HG03196 (cell line): ENCODE measurements around the gene PDE6H.

Experiments used
- ATAC-seq: cut with Tn5 transposase; IDR thresholded peaks from one replicate; pipeline ENCODE4 v1.9.1; 2021; ENCODE audit not compliant: unreplicated experiment

Gene PDE6H

GRCh38 chr12:14968478-14968877 is 4.4 kb upstream of the PDE6H start:
- ATAC-seq, result no peak

DNA sequence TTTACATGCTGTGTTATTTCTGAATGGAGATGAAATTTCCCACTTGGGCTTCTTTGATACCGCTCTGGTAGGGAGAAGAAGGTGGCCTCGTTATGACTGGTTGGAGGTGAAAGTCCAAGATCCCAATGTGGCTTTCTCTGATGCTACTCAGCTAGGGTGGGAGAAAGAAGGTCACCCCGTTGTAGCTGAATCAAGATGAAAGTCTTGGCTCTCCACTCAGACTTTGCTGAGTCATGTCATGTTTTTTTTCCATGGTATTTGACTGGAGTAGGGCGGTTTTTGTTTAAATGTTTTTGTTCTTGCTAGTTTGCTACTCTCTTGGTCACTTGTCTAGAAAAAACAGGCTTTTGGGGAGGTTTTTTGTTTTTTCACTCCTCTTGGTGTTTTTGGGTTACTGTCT is 2.4 kb upstream of the PDE6H start:
- ATAC-seq, result no peak

DNA sequence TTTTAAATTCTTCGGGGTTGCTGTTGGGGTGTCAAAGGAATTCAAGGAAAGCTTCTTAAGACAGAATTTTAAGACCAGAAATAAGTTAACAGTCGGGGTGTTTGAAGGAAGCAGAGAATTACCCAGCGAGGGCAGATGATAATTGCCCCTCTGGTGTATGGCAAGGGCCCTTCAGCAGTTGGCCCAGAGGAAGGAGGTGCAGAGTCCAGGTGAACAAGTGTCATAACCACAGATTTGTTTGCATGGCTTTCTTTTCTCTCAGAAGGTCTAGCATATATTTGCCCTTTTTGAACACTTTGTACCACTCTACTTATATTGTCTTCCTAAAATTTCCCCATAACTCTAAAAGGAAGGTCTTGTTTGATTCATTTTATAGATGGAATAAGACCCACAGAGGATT is 1.8 kb downstream of the PDE6H start:
- ATAC-seq, result no peak

DNA sequence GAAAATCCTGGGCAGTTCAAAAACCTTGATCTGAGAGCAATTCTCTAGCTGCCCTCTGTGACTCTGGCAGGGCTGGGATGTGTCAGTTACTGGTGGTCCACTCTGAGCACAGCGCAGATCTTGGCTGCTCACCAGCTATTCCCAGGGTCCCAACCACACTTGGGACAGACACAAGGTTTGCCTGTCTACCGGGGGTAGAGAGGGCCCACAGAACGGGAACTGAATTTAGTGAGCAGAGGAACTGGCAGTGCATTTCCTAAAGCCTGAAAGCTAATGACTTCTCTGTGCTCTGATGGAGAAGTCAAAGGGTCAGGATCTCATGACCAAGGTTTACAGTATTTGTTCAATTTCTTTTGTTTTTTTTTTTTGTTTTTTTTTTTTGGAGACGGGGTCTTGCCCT is 2.6 kb downstream of the PDE6H start:
- ATAC-seq, result no peak

GRCh38 chr12:14976658-14977057 is 3.8 kb downstream of the PDE6H start:
- ATAC-seq, result no peak

GRCh38 chr12:14979468-14979867 is 6.6 kb downstream of the PDE6H start:
- no peak for ATAC-seq

- ATAC-seq, result no peak
These were observed 8.2 kb downstream of the PDE6H start for GRCh38 chr12:14981049-14981448.

- no peak for ATAC-seq
These were observed 9.7 kb downstream of the PDE6H start for GRCh38 chr12:14982562-14982961.

GRCh38 chr12:14982991-14983390 is 10.1 kb downstream of the PDE6H start:
- no peak for ATAC-seq

DNA sequence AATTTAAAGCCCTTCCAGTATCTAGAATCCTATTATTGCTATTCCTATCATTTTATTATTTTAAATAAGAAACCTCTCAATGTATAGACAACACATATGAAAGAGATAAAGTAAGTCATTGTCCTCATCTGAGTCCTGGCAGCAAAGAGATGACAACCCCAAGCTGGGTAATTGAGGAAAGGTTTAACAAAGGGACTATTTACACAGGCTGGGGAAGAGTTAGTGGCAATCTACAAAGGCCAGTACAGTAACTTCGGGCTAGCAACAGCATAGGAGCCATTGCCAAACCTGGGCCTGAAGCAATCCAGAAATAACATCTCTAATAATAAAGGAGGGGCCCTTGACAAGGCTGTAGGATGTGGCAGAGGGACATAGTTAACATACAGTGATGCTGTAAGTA is 11.2 kb downstream of the PDE6H start:
- ATAC-seq, result no peak

- ATAC-seq, result no peak
These were observed 12.0 kb downstream of the PDE6H start for GRCh38 chr12:14984766-14985285.

DNA sequence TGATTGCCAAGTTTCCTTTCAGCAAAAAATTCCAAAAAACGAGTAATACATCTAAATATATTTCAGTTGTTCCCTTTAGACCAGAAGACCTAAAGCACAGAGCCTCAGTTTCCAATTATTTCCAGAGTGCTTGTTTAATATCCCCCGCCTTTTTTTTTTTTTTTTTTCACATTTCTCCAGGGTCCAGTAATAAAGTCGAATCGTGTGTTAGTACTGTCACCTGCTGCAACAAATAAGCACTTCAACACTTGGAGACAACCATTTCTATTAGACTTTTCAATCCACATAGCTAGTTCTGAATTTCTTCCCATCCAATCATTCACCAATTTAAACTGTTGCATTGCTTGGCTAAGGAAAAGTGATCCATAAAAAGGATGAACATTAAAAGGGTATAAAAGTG is 13.6 kb downstream of the PDE6H start:
- ATAC-seq, result no peak

- no peak for ATAC-seq
These were observed 15.2 kb downstream of the PDE6H start for GRCh38 chr12:14988035-14988434.

- no peak for ATAC-seq
These were observed 16.9 kb downstream of the PDE6H start for GRCh38 chr12:14989790-14990189.

GRCh38 chr12:14991069-14991468 is 18.2 kb downstream of the PDE6H start:
- no peak for ATAC-seq

DNA sequence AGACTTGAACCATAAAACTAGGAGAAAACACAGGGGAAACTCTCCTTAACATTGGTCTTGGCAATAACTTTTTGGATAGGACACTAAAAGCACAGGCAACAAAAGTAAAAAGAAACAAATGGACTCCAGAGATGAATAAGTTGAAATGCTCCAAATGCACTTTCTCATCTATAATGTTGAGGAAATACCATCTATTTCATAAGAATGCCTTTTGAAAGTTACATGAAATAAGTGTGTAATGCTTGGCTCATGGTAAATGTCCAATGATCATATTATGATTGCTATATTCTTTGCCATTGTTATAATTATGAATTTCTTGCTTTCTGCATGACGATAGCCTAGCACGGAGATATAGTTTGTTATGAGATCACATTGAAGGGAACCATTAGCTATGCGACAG is 19.8 kb downstream of the PDE6H start:
- ATAC-seq, result no peak

DNA sequence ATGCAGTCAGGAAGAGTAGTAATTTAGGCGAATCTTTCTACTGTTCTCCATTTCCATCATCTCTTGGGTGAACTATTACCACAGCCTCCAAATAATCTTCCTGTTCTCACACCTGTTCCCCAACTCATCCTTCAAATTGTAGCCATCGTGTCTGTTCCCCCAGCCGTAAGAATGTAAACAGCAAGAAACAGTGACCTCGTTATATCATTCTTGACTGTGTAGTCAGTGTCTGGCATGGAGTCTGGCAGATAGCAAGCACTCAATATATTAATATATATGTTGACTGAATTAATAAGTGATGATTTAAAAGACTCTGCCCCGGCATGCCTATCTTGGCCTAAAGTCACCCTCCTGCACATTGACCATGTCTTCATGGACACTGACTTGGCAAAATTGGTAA is 20.3 kb downstream of the PDE6H start:
- no peak for ATAC-seq

- ATAC-seq, result no peak
These were observed 20.9 kb downstream of the PDE6H start for GRCh38 chr12:14993537-14994266.

GRCh38 chr12:14994610-14995009 is 21.8 kb downstream of the PDE6H start:
- no peak for ATAC-seq

DNA sequence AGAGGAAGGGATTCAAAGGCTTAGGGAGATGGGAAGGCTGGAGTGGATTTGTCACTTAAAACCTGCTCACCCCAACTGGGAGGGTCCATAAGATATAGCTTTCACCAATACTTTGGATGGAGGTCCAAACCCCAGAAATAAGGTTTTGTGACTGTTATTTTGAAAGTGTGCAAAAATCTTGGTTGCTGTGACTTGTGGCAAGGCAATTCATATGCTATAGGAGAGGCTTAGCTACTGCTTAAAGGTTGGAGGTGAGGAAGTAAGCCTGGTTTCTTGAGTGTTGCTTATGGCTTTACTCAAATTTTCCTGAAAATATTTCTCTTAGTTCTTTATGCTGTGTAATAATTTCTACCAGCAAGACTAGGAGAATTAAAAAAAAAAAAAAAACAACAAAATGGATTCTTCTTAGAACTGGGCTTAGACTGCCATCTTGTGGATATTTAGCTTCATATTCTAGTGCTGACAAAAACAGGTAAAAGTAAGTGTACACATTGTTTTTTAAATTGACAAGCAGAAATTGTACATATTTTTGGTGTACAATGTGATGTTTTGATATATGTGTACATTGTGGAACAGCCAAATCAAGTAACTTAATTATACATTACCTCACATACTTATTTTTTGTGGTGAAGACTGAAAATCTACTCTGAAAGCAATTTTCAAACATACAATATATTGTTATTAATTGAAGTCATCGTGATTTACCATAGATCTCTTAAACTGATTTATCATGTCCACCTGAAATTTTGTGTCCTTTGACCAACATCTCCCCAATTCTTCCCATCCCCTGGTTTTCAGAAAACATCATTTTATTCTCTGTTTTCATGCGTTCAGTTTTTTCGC is 23.0 kb downstream of the PDE6H start:
- no peak for ATAC-seq

GRCh38 chr12:14997998-14998397 is 25.2 kb downstream of the PDE6H start:
- no peak for ATAC-seq

DNA sequence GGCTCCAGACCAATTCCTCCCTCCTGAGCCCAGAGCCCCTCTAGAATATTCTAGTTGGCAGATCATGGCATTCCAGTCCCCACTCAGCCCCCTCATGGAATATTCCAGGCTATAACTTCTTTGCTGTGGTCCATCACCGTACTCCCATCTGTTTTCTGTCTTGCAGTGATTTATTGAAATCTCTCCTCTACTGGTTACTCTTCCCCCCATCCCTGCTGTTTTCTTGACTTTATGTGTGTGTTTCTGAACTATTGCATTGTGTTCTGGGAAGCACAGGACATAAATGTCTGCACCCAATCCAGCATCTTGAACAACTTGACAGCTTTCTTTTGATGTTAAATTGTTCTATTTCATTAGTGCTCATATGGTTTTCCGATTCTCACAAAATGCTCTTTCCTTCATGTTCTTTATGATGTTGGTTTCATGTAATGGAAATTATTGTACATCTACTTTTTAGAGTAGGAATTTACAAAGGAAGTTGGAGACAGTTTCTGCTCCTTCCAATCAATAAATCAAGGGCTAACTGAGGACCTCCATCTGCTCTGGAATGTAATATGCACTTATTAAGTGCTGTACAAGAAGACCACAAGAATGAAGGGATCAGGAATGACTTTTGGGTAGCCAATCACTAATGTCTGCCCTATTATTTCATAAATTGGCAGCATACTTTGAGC is 26.3 kb downstream of the PDE6H start:
- no peak for ATAC-seq
